Fibroblast of lung (primary cell): ENCODE measurements around the gene MOCOS. TPM values are rescaled to one million over a fixed set of nuclear protein-coding genes. Genes with fewer than 3 reads are reported as not detected.

Experiments used
- DNase-seq, 2 donors: peaks; one replicate each; pipeline versions ENCODE4 v3.0.0 to v3.0.0-alpha.2; 2010; ENCODE audit warnings: low read depth in 2 of 2
- H2AFZ ChIP-seq: 2 replicates; pipeline ENCODE4 v1.5.1; 2012; ENCODE audit warnings: low read length, control low read depth, inconsistent platforms
- H3K27ac ChIP-seq: 2 replicates; pipeline ENCODE4 v1.5.1; 2011; ENCODE audit warnings: low read length, control low read depth; ENCODE audit not compliant: insufficient read depth
- H3K27me3 ChIP-seq: 2 replicates; pipeline ENCODE4 v1.5.1; 2011; ENCODE audit warnings: mild to moderate bottlenecking, low read length; ENCODE audit not compliant: control insufficient read depth, insufficient read depth
- H3K36me3 ChIP-seq: 2 replicates; pipeline ENCODE4 v1.5.1; 2011; ENCODE audit warnings: low read length; ENCODE audit not compliant: control insufficient read depth, insufficient read depth
- H3K4me1 ChIP-seq: 2 replicates; pipeline ENCODE4 v1.5.1; 2011; ENCODE audit warnings: low read length; ENCODE audit not compliant: control insufficient read depth, insufficient read depth; ENCODE audit errors: extremely low read depth
- H3K4me2 ChIP-seq: 2 replicates; pipeline ENCODE4 v1.5.1; 2011; ENCODE audit warnings: low read length, control low read depth; ENCODE audit not compliant: insufficient read depth; ENCODE audit errors: extremely low read depth
- H3K4me3 ChIP-seq, 4 experiments: fragments of 200-600 bp in 1 of 4; sonication (generic) in 1 of 4; replicated peaks in 1 of 4; 2 replicates each; pipeline ENCODE4 v1.5.1; 2011 to 2016; ENCODE audit warnings: low read length in 4 of 4, low read depth in 3 of 4, mild to moderate bottlenecking in 3 of 4, control low read depth in 2 of 4, inconsistent platforms in 1 of 4, mixed read lengths in 1 of 4; ENCODE audit not compliant: insufficient read depth in 1 of 4; ENCODE audit errors: control extremely low read depth in 1 of 4
- H3K79me2 ChIP-seq: 2 replicates; pipeline ENCODE4 v1.5.1; 2012; ENCODE audit warnings: mild to moderate bottlenecking, low read length, inconsistent platforms; ENCODE audit not compliant: control insufficient read depth, insufficient read depth
- H3K9ac ChIP-seq: 2 replicates; pipeline ENCODE4 v1.5.1; 2011; ENCODE audit warnings: mild to moderate bottlenecking, low read length, control low read depth; ENCODE audit not compliant: insufficient read depth
- H3K9me3 ChIP-seq: 2 replicates; pipeline ENCODE4 v1.5.1; 2012; ENCODE audit warnings: low read depth, low read length; ENCODE audit not compliant: control insufficient read depth, insufficient read depth
- H4K20me1 ChIP-seq: 2 replicates; pipeline ENCODE4 v1.5.1; 2011; ENCODE audit warnings: low read length; ENCODE audit not compliant: control insufficient read depth, insufficient read depth; ENCODE audit errors: extremely low read depth
- CTCF ChIP-seq, 2 donors: IDR thresholded peaks in 1 of 2; conservative IDR thresholded peaks in 1 of 2; 1 replicate in 1 of 2; 2 replicates in 1 of 2; pipeline ENCODE4 v1.5.1; 2011 to 2012; ENCODE audit warnings: low read length in 2 of 2, control low read depth in 1 of 2, inconsistent platforms in 1 of 2, low read depth in 1 of 2, mild to moderate bottlenecking in 1 of 2
- EZH2 ChIP-seq: IDR thresholded peaks from 2 replicates; pipeline ENCODE4 v1.5.1; 2012; ENCODE audit warnings: low read length, control low read depth, mild to moderate bottlenecking; ENCODE audit errors: missing control alignments
- polyA plus RNA-seq, 2 donors: library from polyadenylated mRNA; depleted of rRNA in 1 of 2; stranded (reverse) in 1 of 2; unstranded in 1 of 2; fragments of >200 nt; gene quantifications; 2 replicates each; pipeline ENCODE4 v1.2.1, GENCODE V29; 2011 to 2012; ENCODE audit warnings: missing spikeins in 1 of 2
- total RNA-seq: library from RNA; depleted of rRNA; stranded (reverse); fragments of >200 nt; gene quantifications from 2 replicates; pipeline ENCODE4 v1.2.1, GENCODE V29; 2014

The MOCOS gene
- total and polyA plus RNA-seq, 2 donors (not counting 1 experiment from before 2014, with no cell fraction given), result 2.0 to 13.9 TPM

DNA sequence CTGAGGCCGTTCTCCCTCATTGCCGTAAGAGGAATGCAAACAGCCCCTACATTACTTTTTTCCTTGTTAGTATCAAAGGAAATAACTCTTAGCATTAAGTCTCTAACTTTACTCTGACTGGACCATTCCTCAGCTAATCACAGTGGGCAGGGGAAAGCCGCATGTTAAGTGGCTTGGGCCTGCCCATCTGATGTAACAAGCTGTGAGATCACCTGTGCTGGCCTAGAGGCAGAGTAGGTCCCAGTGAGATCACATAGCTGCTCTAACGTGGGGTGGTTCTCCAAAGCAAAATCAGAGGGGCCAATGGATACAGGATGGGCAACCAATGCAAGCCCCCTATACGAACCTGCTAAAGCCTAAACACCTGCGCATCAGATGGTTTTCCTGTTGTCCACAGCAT is 5.9 kb upstream of the MOCOS start:
- H2AFZ ChIP-seq, result no peak overlapping the region
- no peak overlapping the region for H3K27ac ChIP-seq
- no peaks in the 10 kb centered on the region for H3K9me3 ChIP-seq
- no peak for TF ChIP-seq EZH2
- TF ChIP-seq CTCF (conservative IDR thresholded peaks at IDR 0.05 in 1 of 2, IDR thresholded peaks at IDR 0.05 in 1 of 2; ENCODE audit: low read depth in 1 of 2, low read length in 2 of 2), result no peak
- H3K79me2 ChIP-seq, result no peaks in the 10 kb centered on the region
- no peak overlapping the region for H3K4me2 ChIP-seq
- H3K4me1 ChIP-seq, result peaks cover 7% of the 10 kb centered on the region
- no peaks in the 10 kb centered on the region for H3K36me3 ChIP-seq
- no peak overlapping the region for H3K4me3 ChIP-seq
- no peak overlapping the region for H3K9ac ChIP-seq
- DNase-seq, result no peak
- H4K20me1 ChIP-seq, result no peaks in the 10 kb centered on the region
- H3K27me3 ChIP-seq, result no peaks in the 10 kb centered on the region

GRCh38 chr18:36181898-36182506 is 5.3 kb upstream of the MOCOS start:
- Histone ChIP-seq H3K9me3 (no peaks in the 10 kb centered on the region), H3K27ac (no peak overlapping the region), H3K4me2 (no peak overlapping the region), H3K4me1 (peaks cover 7% of the 10 kb centered on the region), H3K79me2 (no peaks in the 10 kb centered on the region), H3K27me3 (no peaks in the 10 kb centered on the region), H2AFZ (no peak overlapping the region), H3K9ac (no peak overlapping the region), H3K4me3 (no peak overlapping the region), H3K36me3 (no peaks in the 10 kb centered on the region), H4K20me1 (no peaks in the 10 kb centered on the region)
- TF ChIP-seq EZH2, result no peak
- no peak for TF ChIP-seq CTCF (conservative IDR thresholded peaks at IDR 0.05 in 1 of 2, IDR thresholded peaks at IDR 0.05 in 1 of 2; ENCODE audit: low read depth in 1 of 2, low read length in 2 of 2)
- DNase-seq, result no peak

DNA sequence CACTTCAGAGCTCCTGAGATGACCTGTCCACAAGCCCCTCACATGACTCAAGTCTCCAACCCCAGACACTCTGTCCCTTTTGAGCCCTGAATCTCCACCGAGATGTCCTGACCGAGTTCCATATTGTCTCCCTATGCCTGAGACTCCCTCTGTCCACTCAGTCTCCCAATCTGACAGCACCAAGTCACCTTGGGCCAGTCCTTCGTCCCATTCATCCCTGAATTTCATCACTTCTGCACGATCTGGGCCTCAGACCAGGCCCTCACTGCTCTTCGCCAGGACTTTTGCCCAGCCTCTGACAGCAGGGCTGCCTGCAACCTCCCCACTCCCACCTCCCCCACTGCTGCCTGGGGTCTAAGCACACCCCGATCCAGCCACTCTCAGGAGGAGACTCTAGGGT is 4.3 kb upstream of the MOCOS start:
- Histone ChIP-seq H4K20me1 (no peaks in the 10 kb centered on the region), H3K79me2 (no peaks in the 10 kb centered on the region), H3K4me3 (no peak overlapping the region), H2AFZ (no peak overlapping the region), H3K27me3 (no peaks in the 10 kb centered on the region), H3K27ac (no peak overlapping the region), H3K9me3 (no peaks in the 10 kb centered on the region), H3K4me1 (peaks cover 7% of the 10 kb centered on the region), H3K36me3 (no peaks in the 10 kb centered on the region), H3K9ac (no peak overlapping the region), H3K4me2 (no peak overlapping the region)
- no peak for TF ChIP-seq EZH2
- TF ChIP-seq CTCF (conservative IDR thresholded peaks at IDR 0.05 in 1 of 2, IDR thresholded peaks at IDR 0.05 in 1 of 2; ENCODE audit: low read depth in 1 of 2, low read length in 2 of 2), result no peak
- no peak for DNase-seq
